GM12878 (cell line): ENCODE results near the gene DNAJB5. TPM values are rescaled to one million over a fixed set of nuclear protein-coding genes. Genes with fewer than 3 reads are reported as not detected.

Experiments
- ATAC-seq: fragments of 200-7000 bp; cut with Tn5 transposase; 3 replicates; pipeline ENCODE4 v1.9.1; 2020; ENCODE audit warnings: mild to moderate bottlenecking, moderate library complexity
- BruUV-seq: library from RNA; stranded (reverse); fragments of 400-500 nt; replicated peaks from 2 replicates; lab custom pipeline; 2021; lab: Mats Ljungman, UMichigan
- CTCF ChIA-PET: fragments of 300-600 bp; sonication (Branson Sonifier 250); formaldehyde crosslinking; extraction: SDS; loops from one replicate; lab custom pipeline; 2021; ENCODE audit warnings: inconsistent platforms; lab: Yijun Ruan, JAX
- POLR2A ChIA-PET: fragments of 350-600 bp; formaldehyde crosslinking; extraction: SDS; loops from one replicate; lab custom pipeline; 2021; ENCODE audit warnings: inconsistent platforms; lab: Charles Lee
- RAD21 ChIA-PET: fragments of 300-600 bp; sonication (Branson Sonifier 250); formaldehyde crosslinking; loops from one replicate; lab custom pipeline; 2023; ENCODE audit warnings: antibody characterized with exemption; ENCODE audit not compliant: unreplicated experiment; lab: Charles Lee
- SMC1A ChIA-PET: fragments of 300-600 bp; sonication (Branson Sonifier 250); formaldehyde crosslinking; loops from one replicate; lab custom pipeline; 2023; ENCODE audit not compliant: unreplicated experiment, uncharacterized antibody; lab: Charles Lee
- DNase-seq: peaks from one replicate; pipeline ENCODE4 v3.0.0-alpha.2; 2011; ENCODE audit warnings: low read depth, low spot score
- FAIRE-seq: peaks from 3 replicates; lab custom pipeline; 2011; peaks lifted over from hg19 to GRCh38; lab: Jason Lieb, UNC
- H2AFZ ChIP-seq: 2 replicates; pipeline ENCODE4 v1.6.0; 2011; ENCODE audit warnings: low read depth, low read length, control low read depth; ENCODE audit not compliant: control insufficient read depth
- H3K27ac ChIP-seq: 2 replicates; pipeline ENCODE4 v1.5.1; 2011; ENCODE audit warnings: control low read depth; ENCODE audit not compliant: control insufficient read depth, insufficient read depth
- H3K27me3 ChIP-seq, 2 experiments: replicated peaks in 1 of 2; 2 replicates each; pipeline versions ENCODE4 v1.6.0 to v1.6.1; 2011; ENCODE audit warnings: low read length in 1 of 2; ENCODE audit not compliant: control insufficient read depth in 2 of 2, insufficient read depth in 2 of 2
- H3K36me3 ChIP-seq, 2 experiments: 2 replicates each; pipeline ENCODE4 v1.5.1; 2011; ENCODE audit warnings: low read length in 1 of 2; ENCODE audit not compliant: control insufficient read depth in 2 of 2, insufficient read depth in 2 of 2
- H3K4me1 ChIP-seq: 2 replicates; pipeline ENCODE4 v1.6.1; 2011; ENCODE audit warnings: mild to moderate bottlenecking, low read length, moderate library complexity, mixed read lengths; ENCODE audit not compliant: control insufficient read depth, insufficient read depth
- H3K4me2 ChIP-seq: 2 replicates; pipeline ENCODE4 v1.6.0; 2011; ENCODE audit warnings: control low read depth; ENCODE audit not compliant: control insufficient read depth, insufficient read depth
- H3K4me3 ChIP-seq: fragments of 200-600 bp; sonication (generic); 2 replicates; pipeline ENCODE4 v1.5.1; 2016
- H3K79me2 ChIP-seq: 2 replicates; pipeline ENCODE4 v1.6.0; 2011; ENCODE audit warnings: low read length; ENCODE audit not compliant: control insufficient read depth, insufficient read depth
- H3K9ac ChIP-seq: 2 replicates; pipeline ENCODE4 v1.8.0; 2011; ENCODE audit warnings: low read length, control low read depth, mixed read lengths; ENCODE audit not compliant: control insufficient read depth, insufficient read depth
- H3K9me3 ChIP-seq: replicated peaks from 3 replicates; pipeline ENCODE4 v1.5.1; 2011; ENCODE audit warnings: mild to moderate bottlenecking, low read length; ENCODE audit not compliant: control insufficient read depth, insufficient read depth
- H4K20me1 ChIP-seq: 2 replicates; pipeline ENCODE4 v1.6.0; 2011; ENCODE audit not compliant: control insufficient read depth, insufficient read depth
- BACH1 ChIP-seq: fragments of 450-650 bp; IDR thresholded peaks from 2 replicates; pipeline ENCODE4 v1.6.1; 2017; ENCODE audit warnings: mild to moderate bottlenecking, borderline replicate concordance
- BHLHE40 ChIP-seq, 2 experiments: fragments of 450-650 bp in 1 of 2; IDR thresholded peaks; 2 replicates each; pipeline ENCODE4 v1.6.1; 2011 to 2017; ENCODE audit warnings: low read depth in 2 of 2, borderline replicate concordance in 1 of 2, improper control_type of control experiment in 1 of 2, low read length in 1 of 2, mild to moderate bottlenecking in 1 of 2
- KAT2A ChIP-seq: conservative IDR thresholded peaks from 2 replicates; pipeline ENCODE4 v1.6.1; 2011; ENCODE audit warnings: low read depth, low read length; ENCODE audit not compliant: control insufficient read depth
- MEF2A ChIP-seq: IDR thresholded peaks from 2 replicates; pipeline ENCODE4 v1.6.1; 2011; ENCODE audit warnings: low read depth, mild to moderate bottlenecking, low read length, moderate library complexity; ENCODE audit not compliant: insufficient read depth
- MTA2 ChIP-seq: fragments of 450-650 bp; IDR thresholded peaks from 2 replicates; pipeline ENCODE4 v1.6.1; 2016; ENCODE audit warnings: low read depth, mild to moderate bottlenecking, moderate library complexity
- NFXL1 ChIP-seq: fragments of 450-650 bp; IDR thresholded peaks from 2 replicates; pipeline ENCODE4 v1.6.1; 2017; ENCODE audit warnings: antibody characterized with exemption, mild to moderate bottlenecking, borderline replicate concordance
- RCOR1 ChIP-seq: conservative IDR thresholded peaks from 2 replicates; pipeline ENCODE4 v1.6.1; 2012; ENCODE audit warnings: low read depth, low read length, improper control_type of control experiment
- SIX5 ChIP-seq: IDR thresholded peaks from 2 replicates; pipeline ENCODE4 v1.6.1; 2011; ENCODE audit warnings: mild to moderate bottlenecking, low read depth, low read length, moderate library complexity; ENCODE audit not compliant: severe bottlenecking
- SREBF1 ChIP-seq: IDR thresholded peaks from 2 replicates; pipeline ENCODE4 v1.6.1; 2012; ENCODE audit warnings: mild to moderate bottlenecking, low read length
- TCF7 ChIP-seq: IDR thresholded peaks from 2 replicates; pipeline ENCODE4 v1.6.1; 2014; ENCODE audit warnings: antibody characterized with exemption, borderline replicate concordance
- WRNIP1 ChIP-seq: IDR thresholded peaks from 2 replicates; pipeline ENCODE4 v1.6.1; 2011; ENCODE audit warnings: low read depth, low read length, improper control_type of control experiment, borderline replicate concordance
- WGBS: methylation state at CpG from one replicate; pipeline ENCODE4 v1.1.6; 2016; ENCODE audit warnings: low lambda C conversion rate; ENCODE audit not compliant: insufficient replicate concordance, insufficient coverage; ENCODE audit errors: missing lambda C conversion rate; 5-methylcytosine and 5-hydroxymethylcytosine counted together
- in situ Hi-C: fragments of 300-500 bp; cut with MboI; formaldehyde crosslinking; loops from 9 replicates; pipeline ENCODE4 v1.14.3; 2018; ENCODE audit warnings: mixed read lengths
- intact Hi-C: fragments of 100-400 bp; cut with micrococcal nuclease; formaldehyde crosslinking; loops from one replicate; pipeline ENCODE4 v1.14.2; 2022; ENCODE audit not compliant: unreplicated experiment
- polyA plus RNA-seq, 11 experiments: library from polyadenylated mRNA; depleted of rRNA in 4 of 11; unstranded in 6 of 11; stranded (reverse) in 5 of 11; fragments of >200 nt; fragmentation: Nextera tagmentation in 4 of 11; fragmentation: Illumina TruSeq in 1 of 11; extraction: Ambion mirVana in 4 of 11; extraction: Trizol in 1 of 11; gene quantifications; 1 replicate in 1 of 11; 2 replicates in 10 of 11; pipeline versions ENCODE4 v1.2.1 to v1.2.3, GENCODE V29; 2011 to 2016; ENCODE audit warnings: inconsistent platforms in 2 of 11, missing spikeins in 2 of 11, low read depth in 1 of 11
- total RNA-seq, 4 experiments: library from RNA; depleted of rRNA in 3 of 4; stranded (reverse); fragments of >200 nt in 3 of 4; fragmentation: Illumina TruSeq in 1 of 4; extraction: Trizol in 1 of 4; gene quantifications; 2 replicates each; pipeline versions ENCODE4 v1.2.1 to v1.2.3, GENCODE V29; 2013 to 2021
- TF ChIP-seq, protein P1 (sequence below): IDR thresholded peaks from 2 replicates; pipeline ENCODE4 v1.6.1; 2011; ENCODE audit warnings: low read depth, low read length, improper control_type of control experiment, borderline replicate concordance
- TF ChIP-seq, protein P2 (sequence below): fragments of 450-650 bp; IDR thresholded peaks from 2 replicates; pipeline ENCODE4 v1.6.1; 2017; ENCODE audit warnings: antibody characterized with exemption, mild to moderate bottlenecking, moderate library complexity
- TF ChIP-seq, protein P3 (sequence below): IDR thresholded peaks from 2 replicates; pipeline ENCODE4 v1.6.1; 2011; ENCODE audit warnings: borderline replicate concordance, low read depth, mild to moderate bottlenecking, moderate library complexity, mixed read lengths, low read length; ENCODE audit not compliant: insufficient read depth; ENCODE audit errors: extremely low read length
- TF ChIP-seq, protein P4 (sequence below): fragments of 450-650 bp; formaldehyde crosslinking; IDR thresholded peaks from 2 replicates; pipeline ENCODE4 v1.4.0; 2020; ENCODE audit warnings: mild to moderate bottlenecking, moderate library complexity

The DNAJB5 gene
- total and polyA plus RNA-seq, 10 of the 15 experiments (the other 5 are each of a cell fraction or from before 2014, with no cell fraction given) = 0.92 to 13.3 (median 6.8) TPM

DNA sequence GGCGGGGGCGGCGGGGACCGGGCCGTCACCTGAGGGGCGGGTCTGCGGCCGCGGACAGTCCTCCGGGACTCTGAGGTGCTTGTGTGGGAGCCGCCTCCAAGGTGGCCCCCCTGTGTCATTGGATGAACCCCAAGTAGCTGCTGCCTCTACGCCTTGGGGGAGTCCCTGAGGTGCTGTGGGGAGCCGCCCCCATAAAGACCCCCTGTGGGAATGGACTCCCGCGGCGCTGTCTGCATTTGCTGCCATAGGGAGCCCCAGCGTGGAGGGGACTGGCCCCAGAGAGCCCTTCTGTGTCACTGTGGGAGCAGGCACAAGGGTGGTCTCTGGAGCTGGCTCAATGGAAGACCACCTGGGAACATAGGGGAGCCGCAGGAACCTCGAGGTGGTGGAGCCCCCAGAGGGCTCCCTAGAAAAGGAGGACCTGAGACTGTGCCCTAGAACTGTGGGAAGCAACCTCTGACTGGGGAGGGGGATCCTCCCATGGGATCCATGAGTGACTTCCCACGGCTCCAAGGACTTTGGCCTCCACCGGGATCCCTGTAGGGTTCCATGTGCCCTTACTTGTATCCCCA lies 31.0 kb upstream of the DNAJB5 start:
- ChIA-PET SMC1A (no interaction called here), CTCF (no interaction called here), POLR2A (no interaction called here), RAD21 (no interaction called here)
- no peaks in the 10 kb centered on the region for H3K36me3 ChIP-seq
- H3K79me2 ChIP-seq = no peaks in the 10 kb centered on the region
- DNase-seq = no peak
- ATAC-seq = no peak
- H3K9me3 ChIP-seq = no peaks in the 10 kb centered on the region
- WGBS = 0% methylated on average over 9 of the region's 21 CpGs
- H3K9ac ChIP-seq = no peak overlapping the region
- H3K27me3 ChIP-seq = peaks cover 9 to 19% of the 10 kb centered on the region in 2 experiments
- BruUV-seq = no TSS peak
- intact Hi-C loops (no loop called here), in situ Hi-C loops (no loop called here)
- H4K20me1 ChIP-seq = no peaks in the 10 kb centered on the region
- H3K27ac ChIP-seq = no peak overlapping the region
- H3K4me3 ChIP-seq = no peak overlapping the region
- no peak for FAIRE-seq
- no peaks in the 10 kb centered on the region for H3K4me1 ChIP-seq
- H2AFZ ChIP-seq = no peak overlapping the region; the same call in 1 of the 2 replicates
- H3K4me2 ChIP-seq = peak overlapping the region; percentile 51; the same call in 1 of the 2 replicates
- no peak for TF ChIP-seq SREBF1
- TF ChIP-seq TCF7 = no peak
- TF ChIP-seq, protein P1, sequence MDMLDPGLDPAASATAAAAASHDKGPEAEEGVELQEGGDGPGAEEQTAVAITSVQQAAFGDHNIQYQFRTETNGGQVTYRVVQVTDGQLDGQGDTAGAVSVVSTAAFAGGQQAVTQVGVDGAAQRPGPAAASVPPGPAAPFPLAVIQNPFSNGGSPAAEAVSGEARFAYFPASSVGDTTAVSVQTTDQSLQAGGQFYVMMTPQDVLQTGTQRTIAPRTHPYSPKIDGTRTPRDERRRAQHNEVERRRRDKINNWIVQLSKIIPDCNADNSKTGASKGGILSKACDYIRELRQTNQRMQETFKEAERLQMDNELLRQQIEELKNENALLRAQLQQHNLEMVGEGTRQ = no peak
- TF ChIP-seq WRNIP1 = no peak
- no peak for TF ChIP-seq MTA2
- TF ChIP-seq NFXL1 = no peak
- TF ChIP-seq, protein P2, sequence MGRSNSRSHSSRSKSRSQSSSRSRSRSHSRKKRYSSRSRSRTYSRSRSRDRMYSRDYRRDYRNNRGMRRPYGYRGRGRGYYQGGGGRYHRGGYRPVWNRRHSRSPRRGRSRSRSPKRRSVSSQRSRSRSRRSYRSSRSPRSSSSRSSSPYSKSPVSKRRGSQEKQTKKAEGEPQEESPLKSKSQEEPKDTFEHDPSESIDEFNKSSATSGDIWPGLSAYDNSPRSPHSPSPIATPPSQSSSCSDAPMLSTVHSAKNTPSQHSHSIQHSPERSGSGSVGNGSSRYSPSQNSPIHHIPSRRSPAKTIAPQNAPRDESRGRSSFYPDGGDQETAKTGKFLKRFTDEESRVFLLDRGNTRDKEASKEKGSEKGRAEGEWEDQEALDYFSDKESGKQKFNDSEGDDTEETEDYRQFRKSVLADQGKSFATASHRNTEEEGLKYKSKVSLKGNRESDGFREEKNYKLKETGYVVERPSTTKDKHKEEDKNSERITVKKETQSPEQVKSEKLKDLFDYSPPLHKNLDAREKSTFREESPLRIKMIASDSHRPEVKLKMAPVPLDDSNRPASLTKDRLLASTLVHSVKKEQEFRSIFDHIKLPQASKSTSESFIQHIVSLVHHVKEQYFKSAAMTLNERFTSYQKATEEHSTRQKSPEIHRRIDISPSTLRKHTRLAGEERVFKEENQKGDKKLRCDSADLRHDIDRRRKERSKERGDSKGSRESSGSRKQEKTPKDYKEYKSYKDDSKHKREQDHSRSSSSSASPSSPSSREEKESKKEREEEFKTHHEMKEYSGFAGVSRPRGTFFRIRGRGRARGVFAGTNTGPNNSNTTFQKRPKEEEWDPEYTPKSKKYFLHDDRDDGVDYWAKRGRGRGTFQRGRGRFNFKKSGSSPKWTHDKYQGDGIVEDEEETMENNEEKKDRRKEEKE = no peak
- TF ChIP-seq, protein P3, sequence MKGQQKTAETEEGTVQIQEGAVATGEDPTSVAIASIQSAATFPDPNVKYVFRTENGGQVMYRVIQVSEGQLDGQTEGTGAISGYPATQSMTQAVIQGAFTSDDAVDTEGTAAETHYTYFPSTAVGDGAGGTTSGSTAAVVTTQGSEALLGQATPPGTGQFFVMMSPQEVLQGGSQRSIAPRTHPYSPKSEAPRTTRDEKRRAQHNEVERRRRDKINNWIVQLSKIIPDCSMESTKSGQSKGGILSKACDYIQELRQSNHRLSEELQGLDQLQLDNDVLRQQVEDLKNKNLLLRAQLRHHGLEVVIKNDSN = no peak
- TF ChIP-seq MEF2A = no peak
- TF ChIP-seq RCOR1 = no peak
- TF ChIP-seq, protein P4, sequence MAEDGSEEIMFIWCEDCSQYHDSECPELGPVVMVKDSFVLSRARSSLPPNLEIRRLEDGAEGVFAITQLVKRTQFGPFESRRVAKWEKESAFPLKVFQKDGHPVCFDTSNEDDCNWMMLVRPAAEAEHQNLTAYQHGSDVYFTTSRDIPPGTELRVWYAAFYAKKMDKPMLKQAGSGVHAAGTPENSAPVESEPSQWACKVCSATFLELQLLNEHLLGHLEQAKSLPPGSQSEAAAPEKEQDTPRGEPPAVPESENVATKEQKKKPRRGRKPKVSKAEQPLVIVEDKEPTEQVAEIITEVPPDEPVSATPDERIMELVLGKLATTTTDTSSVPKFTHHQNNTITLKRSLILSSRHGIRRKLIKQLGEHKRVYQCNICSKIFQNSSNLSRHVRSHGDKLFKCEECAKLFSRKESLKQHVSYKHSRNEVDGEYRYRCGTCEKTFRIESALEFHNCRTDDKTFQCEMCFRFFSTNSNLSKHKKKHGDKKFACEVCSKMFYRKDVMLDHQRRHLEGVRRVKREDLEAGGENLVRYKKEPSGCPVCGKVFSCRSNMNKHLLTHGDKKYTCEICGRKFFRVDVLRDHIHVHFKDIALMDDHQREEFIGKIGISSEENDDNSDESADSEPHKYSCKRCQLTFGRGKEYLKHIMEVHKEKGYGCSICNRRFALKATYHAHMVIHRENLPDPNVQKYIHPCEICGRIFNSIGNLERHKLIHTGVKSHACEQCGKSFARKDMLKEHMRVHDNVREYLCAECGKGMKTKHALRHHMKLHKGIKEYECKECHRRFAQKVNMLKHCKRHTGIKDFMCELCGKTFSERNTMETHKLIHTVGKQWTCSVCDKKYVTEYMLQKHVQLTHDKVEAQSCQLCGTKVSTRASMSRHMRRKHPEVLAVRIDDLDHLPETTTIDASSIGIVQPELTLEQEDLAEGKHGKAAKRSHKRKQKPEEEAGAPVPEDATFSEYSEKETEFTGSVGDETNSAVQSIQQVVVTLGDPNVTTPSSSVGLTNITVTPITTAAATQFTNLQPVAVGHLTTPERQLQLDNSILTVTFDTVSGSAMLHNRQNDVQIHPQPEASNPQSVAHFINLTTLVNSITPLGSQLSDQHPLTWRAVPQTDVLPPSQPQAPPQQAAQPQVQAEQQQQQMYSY (CRISPR knock-in tag) = no peak
- TF ChIP-seq KAT2A = no peak
- no peak for TF ChIP-seq SIX5
- TF ChIP-seq BACH1 = no peak
- TF ChIP-seq BHLHE40 (IDR thresholded peaks at IDR 0.05; ENCODE audit: borderline replicate concordance in 1 of 2, low read depth in 2 of 2, low read length in 1 of 2) = no peak
